DMS79 (cell line): Measurements from ENCODE around the gene DCC.
"Not testable (repeated sequence)": the region's sequence is repeated elsewhere in the genome, so short reads cannot be mapped to it uniquely, and the experiment has no call there.

Experiments used
- DNase-seq: peaks from one replicate; lab custom pipeline; 2025; lab: John Stamatoyannopoulos, UW

DCC gene

GRCh38 chr18:52345428-52345827 is 5.4 kb downstream of the DCC start:
- no peak for DNase-seq

GRCh38 chr18:52348209-52348608 is 8.2 kb downstream of the DCC start:
- no peak for DNase-seq

- DNase-seq = no peak
Measured at GRCh38 chr18:52349498-52349897, 9.5 kb downstream of the DCC start.

- DNase-seq = no peak
Measured at GRCh38 chr18:52352920-52353319, 12.9 kb downstream of the DCC start.

GRCh38 chr18:52353589-52353988 is 13.6 kb downstream of the DCC start:
- no peak for DNase-seq

GRCh38 chr18:52363861-52364260 is 23.9 kb downstream of the DCC start:
- no peak for DNase-seq

GRCh38 chr18:52366851-52367250 is 26.9 kb downstream of the DCC start:
- DNase-seq = not testable (repeated sequence)

- DNase-seq = no peak
Measured at GRCh38 chr18:52367953-52368742, 28.2 kb downstream of the DCC start.

- DNase-seq = no peak
Measured at GRCh38 chr18:52370841-52371240, 30.8 kb downstream of the DCC start.

- DNase-seq = no peak
Measured at GRCh38 chr18:52376104-52376503, 36.1 kb downstream of the DCC start.

GRCh38 chr18:52377094-52377493 is 37.1 kb downstream of the DCC start:
- DNase-seq = no peak

- DNase-seq = no peak
Measured at GRCh38 chr18:52386306-52386705, 46.3 kb downstream of the DCC start.

GRCh38 chr18:52387175-52387574 is 47.2 kb downstream of the DCC start:
- DNase-seq = no peak

GRCh38 chr18:52391810-52392559 is 52.0 kb downstream of the DCC start:
- no peak for DNase-seq

GRCh38 chr18:52394602-52395001 is 54.6 kb downstream of the DCC start:
- no peak for DNase-seq

GRCh38 chr18:52395146-52395852 is 55.3 kb downstream of the DCC start:
- no peak for DNase-seq

GRCh38 chr18:52401236-52401635 is 61.2 kb downstream of the DCC start:
- no peak for DNase-seq

GRCh38 chr18:52402814-52403213 is 62.8 kb downstream of the DCC start:
- no peak for DNase-seq

GRCh38 chr18:52403291-52404021 is 63.5 kb downstream of the DCC start:
- DNase-seq = no peak

- no peak for DNase-seq
Measured at GRCh38 chr18:52408800-52409302, 68.9 kb downstream of the DCC start.

GRCh38 chr18:52409727-52410126 is 69.7 kb downstream of the DCC start:
- no peak for DNase-seq

- DNase-seq = no peak
Measured at GRCh38 chr18:52415131-52415530, 75.1 kb downstream of the DCC start.
